Occipital lobe (tissue), 2 donors: ENCODE measurements around the gene OPN3. TPM values are rescaled to one million over a fixed set of nuclear protein-coding genes. Genes with fewer than 3 reads are reported as not detected.

Source experiments
- DNase-seq: peaks from one replicate; lab custom pipeline; 2025; lab: John Stamatoyannopoulos, UW
- total RNA-seq: library from RNA; depleted of rRNA; stranded (reverse); fragments of >200 nt; gene quantifications from one replicate; pipeline ENCODE4 v1.2.3, GENCODE V29; 2014

Gene OPN3
- total RNA-seq, 1 donor from 2014 or later, result 9.5 TPM

DNA sequence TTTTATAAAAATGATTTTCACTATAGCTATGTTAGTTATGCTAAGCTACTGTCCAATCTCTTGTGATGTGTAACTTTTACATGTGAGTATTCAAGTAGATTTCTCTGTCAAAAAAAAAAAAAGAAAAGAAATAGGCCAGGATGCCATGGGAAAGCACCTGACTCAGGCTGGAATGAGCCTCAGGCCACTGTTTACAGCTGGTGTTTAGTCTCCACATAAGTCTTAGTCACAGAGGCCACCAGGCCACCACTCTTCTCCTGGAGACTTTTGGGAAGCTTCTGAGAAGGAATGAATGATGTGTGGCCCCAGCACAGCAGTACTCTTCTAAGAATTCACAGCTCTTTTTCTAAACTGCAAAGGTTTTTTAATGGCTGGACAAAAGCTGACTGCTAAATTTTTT, 48.9 kb downstream of the OPN3 start:
- DNase-seq, result no peak

DNA sequence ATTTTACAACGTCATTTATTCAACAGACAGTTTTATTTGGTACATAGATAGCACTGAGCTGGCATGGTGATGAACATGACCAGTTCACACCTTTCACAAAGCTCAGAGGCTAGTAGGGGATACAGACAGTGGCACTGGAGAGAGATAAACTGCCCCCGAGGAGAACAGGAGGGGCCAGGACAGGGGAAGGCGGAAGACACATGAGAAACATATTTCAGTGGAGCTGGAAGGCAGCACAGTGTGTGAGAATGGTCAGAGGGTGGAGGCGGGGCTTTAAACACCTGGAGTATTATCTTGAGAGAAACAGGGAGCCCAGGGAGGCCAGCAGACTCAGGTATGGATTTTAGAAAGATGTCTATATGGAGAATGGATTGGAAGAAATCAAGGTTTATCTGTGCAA, 49.5 kb downstream of the OPN3 start:
- DNase-seq, result no peak

DNA sequence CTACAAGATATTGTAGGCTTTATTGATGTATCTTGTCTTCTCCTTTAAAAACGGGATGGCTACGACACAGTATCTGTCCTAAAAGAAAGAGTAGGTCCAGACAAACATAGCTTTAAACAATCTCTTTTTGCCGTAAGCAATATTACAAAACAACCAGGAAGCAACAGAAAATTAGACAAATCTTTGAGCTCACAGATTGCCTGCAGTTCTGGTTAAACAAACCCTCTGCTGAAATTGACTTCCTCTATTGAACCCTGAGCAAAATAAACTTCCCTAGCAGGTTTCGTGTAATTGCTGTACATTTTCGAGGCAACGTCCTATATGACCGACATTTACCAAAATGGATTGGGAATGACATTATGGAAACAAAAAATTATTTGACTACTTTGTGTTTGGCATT, 50.6 kb downstream of the OPN3 start:
- no peak for DNase-seq

DNA sequence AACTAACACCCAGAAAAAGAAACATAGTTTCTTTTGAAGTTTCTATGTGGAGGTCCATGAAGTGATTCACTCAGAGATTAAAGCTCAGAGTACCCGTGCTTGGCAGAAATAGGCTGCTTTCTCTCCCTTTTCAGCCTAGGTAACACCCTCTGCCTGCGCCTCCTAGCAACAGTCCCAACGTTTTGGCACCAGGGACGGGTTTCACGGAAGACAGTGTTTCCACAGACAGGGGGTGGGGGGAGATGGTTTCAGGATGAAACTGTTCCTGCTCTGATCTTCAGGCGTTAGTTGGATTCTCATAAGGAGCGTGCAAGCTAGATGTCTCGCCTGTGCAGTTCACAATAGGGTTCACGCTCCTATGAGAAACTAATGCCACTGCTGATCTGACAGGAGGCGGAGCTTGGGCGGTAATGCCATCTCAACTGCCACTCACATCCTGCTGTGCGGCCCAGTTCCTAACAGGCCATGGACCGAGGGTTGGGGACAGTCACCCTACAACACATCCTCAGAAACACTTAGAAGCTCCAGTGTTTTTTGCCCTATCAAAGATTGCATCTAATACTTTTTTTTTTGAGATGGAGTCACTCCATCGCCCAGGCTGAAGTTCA, 53.2 kb downstream of the OPN3 start:
- DNase-seq, result peak; percentile 21

DNA sequence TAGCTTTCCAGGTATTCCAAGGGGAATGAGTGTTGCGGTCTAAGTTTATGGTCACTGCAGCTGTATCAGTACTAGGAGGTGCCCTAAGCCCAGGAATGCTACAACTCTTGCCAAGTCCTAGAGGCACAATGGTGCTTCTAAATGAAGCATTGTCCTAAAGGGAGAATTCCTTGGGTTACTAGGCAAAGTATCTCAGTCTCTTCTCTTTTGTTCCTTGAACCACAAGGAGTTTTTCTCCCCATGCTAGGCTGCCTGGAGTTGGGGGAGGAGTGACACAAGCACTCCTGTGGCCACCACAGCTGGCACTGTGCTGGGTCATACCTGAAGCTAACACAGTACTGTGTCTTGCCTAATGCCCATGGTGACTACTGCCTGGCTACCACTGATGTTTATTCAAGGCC, 57.2 kb downstream of the OPN3 start:
- no peak for DNase-seq

DNA sequence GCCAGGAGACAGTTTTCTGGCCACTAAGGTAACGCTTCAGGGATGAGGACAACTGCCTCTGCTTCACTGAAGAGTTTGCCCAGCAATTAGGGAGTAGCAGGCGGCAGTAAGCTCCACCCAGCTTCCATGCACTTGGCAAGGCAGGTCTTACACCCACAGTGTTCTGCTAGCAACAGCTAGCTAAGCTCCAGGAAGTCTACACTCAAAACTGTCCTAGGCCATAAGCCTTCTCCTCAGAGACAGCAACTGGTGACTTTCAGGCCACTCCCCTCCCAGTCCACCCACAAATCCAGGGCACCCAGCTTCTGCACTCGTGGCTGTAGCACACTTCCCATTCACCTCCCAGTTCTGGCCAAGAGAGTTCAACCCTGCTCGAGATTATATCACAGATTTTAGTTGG, 60.7 kb downstream of the OPN3 start:
- no peak for DNase-seq

DNA sequence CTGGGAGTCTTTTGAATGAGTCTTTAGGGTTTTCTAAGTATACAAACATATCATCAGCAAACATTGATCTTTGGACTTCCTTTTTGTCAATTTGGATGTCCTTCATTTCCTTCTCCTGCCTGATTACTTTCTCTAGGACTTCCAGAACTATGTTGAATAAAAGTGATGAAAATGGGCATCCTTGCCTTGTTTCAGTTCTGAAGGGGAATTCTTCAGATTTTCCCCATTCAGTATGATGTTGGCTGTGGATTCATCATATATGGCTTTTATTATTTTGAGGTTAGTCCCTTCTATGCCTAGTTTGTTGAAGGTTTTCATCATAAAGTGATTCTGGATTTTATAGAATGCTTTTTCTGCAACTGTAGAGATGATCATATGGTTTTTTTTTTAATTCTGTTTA, 66.0 kb downstream of the OPN3 start:
- DNase-seq, result no peak

DNA sequence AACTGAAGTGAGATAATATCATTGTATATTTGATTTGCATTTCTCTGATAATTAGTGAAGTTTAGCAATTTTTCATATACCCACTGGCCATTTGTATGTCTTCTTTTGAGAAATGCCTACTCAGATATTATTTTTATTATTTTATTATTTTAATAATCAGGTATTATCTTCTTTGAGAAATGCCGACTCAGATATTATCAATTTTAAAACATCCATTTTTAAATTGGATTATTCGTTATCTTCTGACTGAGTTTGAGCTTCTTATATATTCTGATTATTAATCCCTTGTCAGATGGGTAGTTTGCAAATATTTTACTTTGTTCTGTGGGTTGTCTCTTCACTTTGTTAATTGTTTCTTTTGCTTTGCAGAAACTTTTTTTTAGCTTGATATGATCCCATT, 70.3 kb downstream of the OPN3 start:
- no peak for DNase-seq

DNA sequence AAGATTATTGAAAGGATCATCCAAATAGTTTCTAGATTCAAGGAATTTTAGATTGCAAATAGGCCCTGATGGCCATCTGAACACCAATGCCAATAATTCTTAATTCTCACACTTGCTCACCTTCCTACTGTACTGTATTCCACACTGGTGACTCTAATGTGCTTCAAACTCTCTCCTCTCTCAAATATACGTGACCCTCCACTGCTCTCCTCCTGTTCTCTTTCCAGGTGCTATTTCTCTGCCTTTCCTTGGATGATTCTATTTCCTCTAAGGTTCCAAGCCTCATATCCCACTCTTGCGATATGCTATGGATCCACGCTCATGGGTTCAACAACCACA, 79.4 kb downstream of the OPN3 start:
- DNase-seq, result no peak

DNA sequence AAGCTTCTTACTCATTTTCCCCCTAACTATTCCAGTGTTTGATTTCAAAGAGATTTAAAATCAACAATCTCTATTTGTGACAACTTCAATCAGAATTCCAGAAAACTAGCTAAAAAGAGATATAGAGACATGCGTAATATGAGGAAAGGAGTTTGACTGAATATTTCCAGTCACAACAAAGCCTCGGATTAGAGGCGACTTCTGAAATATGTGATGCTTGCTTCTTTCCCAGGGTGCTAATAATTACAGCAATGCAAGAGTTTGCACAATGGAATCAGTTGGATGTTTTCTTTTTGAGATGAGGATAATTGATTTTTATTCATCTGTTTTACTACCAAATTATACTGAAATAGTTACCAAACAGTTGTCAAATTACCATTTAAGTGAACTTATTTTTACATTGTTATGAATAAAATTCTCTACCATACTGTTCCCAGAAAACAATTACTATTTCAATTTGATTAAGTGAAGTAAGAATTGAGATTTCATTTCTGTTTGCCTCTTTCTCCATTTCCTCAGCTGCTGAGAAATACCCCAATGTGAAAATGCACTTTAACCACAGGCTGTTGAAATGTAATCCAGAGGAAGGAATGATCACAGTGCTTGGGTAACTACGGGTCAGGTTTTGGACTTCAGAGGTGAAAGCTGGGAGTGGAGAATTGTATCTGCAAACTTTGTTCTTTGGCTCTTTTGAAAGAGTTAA, 79.9 kb downstream of the OPN3 start:
- no peak for DNase-seq

DNA sequence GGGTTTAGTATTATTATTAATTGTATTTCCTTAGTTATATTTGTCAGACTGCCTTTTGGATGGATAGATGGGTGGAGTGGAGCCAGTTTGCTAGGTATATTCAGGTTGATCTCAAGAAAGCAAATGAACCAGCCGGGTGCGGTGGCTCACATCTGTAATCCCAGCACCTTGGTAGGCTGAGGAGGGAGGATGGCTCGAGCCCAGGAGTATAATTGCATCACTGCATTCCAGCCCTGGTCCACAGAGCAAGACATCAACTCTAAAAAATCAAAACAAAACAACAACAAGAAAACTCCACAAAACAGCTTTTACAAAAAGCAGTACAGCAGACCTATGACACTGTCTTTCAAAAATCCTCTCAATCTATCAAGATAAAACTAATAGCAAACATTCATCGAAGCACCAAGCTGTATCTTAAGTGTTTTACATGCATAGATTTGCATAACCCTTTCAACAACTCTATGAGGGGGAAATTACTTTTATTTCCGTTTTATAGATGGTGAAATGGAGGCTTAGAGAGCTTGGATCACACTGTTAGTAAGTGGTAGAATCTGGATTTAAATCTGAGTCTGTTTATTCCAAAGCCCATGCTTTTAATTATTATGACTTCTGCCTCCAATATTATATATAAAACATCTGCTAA, 82.5 kb downstream of the OPN3 start:
- no peak for DNase-seq

DNA sequence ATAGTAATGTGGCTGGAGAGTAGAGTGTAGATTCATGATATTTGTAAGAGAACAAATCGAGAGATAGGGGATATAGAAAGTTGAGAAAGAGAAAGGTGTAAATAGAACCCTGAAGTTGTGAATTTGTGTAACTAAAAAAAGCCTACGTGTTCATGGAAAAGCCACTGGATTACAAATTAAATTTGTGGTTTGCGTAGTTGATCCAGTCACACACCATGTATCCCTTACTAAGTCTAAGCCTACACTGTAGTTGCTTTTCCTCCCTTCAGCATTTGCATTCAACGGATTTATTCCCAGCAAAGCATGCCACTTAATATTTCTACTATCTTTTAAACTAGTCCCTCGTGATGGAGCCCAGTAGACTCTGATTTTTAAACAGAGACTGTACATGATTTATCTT, 83.1 kb downstream of the OPN3 start:
- no peak for DNase-seq

DNA sequence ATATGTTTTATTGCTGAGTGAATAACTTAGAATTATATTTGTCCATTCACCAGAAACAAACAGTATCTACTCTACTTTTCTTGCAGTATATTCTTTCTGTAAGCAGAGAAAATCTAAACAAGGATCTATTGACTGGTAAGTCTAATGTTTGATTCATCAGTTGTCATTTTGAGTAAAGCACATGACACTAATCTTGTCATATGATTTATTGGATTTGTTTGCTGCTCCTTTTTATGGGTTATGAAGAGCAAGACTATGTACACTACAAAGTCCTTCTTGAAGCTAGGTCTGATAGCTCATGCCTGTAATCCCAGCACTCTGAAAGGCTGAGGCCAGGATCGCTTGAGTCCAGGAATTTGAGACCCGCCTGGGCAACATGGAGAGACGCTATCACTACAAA, 84.6 kb downstream of the OPN3 start:
- DNase-seq, result no peak

DNA sequence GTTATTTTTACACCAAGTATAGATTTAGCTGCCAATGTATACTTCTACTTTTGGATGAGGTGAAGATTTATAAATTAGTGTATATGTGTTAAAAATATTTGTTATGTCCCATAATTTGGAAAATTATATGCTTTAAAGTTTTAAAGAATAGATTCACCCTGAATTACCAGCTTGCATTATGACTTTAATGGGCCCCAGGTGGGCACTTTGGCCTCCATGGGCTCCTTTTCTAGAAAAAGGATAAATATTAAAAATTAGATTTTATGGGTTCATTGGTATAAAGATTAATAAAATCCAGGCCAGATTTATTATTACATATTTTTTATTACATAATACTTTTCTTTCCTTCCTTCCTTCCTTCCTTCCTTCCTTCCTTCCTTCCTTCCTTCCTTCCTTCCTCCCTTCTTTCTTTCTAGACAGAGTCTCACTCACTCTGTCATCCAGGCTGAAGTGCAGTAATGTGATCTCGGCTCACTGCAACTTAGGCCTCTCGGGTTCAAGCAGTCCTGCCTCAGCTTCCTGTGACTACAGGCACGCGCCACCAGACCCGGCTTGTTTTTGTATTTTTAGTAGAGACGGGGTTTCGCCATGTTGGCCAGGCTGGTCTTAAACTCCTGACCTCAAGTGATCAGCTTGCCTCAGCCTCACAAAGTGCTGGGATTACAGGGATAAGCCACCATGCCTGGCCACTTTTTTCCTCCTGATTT, 86.1 kb downstream of the OPN3 start:
- no peak for DNase-seq

DNA sequence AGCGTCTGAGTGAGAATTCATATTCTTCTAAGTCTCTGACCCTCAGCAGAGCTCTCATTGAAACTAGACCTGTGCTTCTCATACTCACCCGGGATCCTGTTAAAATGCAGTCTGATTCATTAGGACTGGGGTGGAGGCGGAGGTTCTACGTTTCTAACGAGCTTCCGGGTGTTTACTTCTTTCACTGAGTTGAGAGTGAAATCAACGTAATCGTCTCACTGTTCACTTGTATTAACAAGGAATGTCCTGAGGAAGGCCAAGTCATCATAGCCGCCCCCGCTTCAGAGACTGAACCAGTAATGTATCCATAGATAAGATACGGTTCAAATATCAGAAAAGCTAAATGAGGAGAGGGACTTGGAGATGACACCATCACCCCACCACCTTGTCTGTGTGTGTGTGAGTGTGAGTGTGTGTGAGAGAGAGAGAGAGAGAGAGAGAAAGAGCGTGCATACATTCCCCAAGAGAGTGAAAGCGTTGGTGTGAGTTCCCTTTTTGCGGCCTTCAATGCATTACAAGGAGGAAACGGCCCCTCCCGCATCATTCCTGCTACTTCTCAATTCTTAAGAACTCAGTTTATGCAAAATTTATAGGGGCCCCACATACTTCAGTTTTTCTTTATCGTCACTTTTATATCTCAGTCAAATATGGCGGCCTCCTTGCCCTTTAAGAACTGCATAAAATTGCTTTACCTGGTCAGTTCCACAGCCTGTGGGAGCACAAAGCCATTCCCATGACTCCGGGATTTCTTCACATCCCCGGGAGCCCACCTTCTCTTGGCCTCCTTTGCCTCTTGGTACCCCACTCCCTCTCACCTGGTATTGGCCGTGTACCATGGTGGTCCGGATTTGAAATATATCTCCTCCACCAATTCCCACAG, 88.2 kb downstream of the OPN3 start:
- DNase-seq, result no peak

DNA sequence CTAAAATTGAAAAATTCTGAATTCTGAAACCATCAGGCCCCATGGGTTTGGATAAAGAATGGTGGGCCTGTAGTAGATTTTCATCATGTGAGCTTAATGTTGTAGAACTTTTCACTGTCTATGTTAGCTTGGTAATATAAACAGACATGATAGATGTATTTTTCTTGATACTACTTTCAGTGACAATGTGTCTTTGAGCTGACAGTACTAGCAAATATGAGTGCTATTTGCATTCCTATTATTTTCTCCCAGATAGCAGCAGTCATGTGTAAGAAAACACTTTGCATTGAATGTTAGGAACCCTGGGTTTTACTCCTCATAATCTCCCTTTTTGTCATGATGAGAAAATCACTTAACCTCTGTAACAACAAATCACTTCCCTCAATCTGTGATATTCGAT, 89.9 kb downstream of the OPN3 start:
- no peak for DNase-seq

DNA sequence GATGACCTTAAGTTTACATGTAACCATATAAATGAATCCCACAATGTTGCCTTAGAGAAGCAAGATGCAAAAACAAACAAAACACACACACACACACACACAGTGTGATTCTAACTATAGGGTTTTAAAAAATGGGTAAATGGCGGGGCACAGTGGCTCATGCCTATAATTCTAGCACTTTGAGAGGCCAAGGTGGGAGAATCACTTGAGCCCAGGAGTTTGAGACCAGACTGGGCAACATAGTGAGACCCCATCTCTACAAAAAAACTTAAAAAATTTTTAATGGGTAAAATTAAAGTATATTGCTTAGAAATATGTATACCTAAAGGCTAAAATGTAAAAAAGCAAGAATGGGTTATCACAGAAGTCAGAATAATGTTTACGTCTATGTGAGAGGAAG, 92.2 kb downstream of the OPN3 start:
- DNase-seq, result no peak
